IPS-20b (cell line): ENCODE results near the gene SLCO2A1.

ENCODE experiments used
- H3K27ac ChIP-seq: one replicate; pipeline ENCODE4 v1.5.1; 2013; ENCODE audit warnings: low read length
- H3K27me3 ChIP-seq: 2 replicates; pipeline ENCODE4 v1.6.1; 2013; ENCODE audit warnings: mild to moderate bottlenecking, low read length, inconsistent platforms; ENCODE audit not compliant: insufficient read depth
- H3K36me3 ChIP-seq: 2 replicates; pipeline ENCODE4 v1.6.1; 2013; ENCODE audit warnings: low read depth, mild to moderate bottlenecking, inconsistent platforms, low read length, moderate library complexity; ENCODE audit not compliant: insufficient read depth
- H3K4me1 ChIP-seq: 2 replicates; pipeline ENCODE4 v1.6.1; 2013; ENCODE audit warnings: mild to moderate bottlenecking, control low read depth, inconsistent platforms, low read length, moderate library complexity; ENCODE audit not compliant: insufficient read depth
- H3K4me3 ChIP-seq: 2 replicates; pipeline ENCODE4 v1.5.1; 2013; ENCODE audit warnings: mild to moderate bottlenecking, low read length, inconsistent platforms
- H3K9ac ChIP-seq: 2 replicates; pipeline ENCODE4 v1.6.1; 2013; ENCODE audit warnings: low read depth, mild to moderate bottlenecking, inconsistent platforms, low read length, moderate library complexity
- H3K9me3 ChIP-seq: 2 replicates; pipeline ENCODE4 v1.6.1; 2013; ENCODE audit warnings: mild to moderate bottlenecking, low read depth, low read length, inconsistent platforms; ENCODE audit not compliant: insufficient read depth

The SLCO2A1 gene

GRCh38 chr3:134059035-134059601 lies 29.4 kb upstream of the SLCO2A1 start:
- H3K4me1 ChIP-seq: no peaks in the 10 kb centered on the region
- no peaks in the 10 kb centered on the region for H3K9me3 ChIP-seq
- H3K4me3 ChIP-seq: no peak overlapping the region
- no peak overlapping the region for H3K9ac ChIP-seq
- no peaks in the 10 kb centered on the region for H3K36me3 ChIP-seq
- H3K27ac ChIP-seq: no peak overlapping the region
- no peaks in the 10 kb centered on the region for H3K27me3 ChIP-seq

DNA sequence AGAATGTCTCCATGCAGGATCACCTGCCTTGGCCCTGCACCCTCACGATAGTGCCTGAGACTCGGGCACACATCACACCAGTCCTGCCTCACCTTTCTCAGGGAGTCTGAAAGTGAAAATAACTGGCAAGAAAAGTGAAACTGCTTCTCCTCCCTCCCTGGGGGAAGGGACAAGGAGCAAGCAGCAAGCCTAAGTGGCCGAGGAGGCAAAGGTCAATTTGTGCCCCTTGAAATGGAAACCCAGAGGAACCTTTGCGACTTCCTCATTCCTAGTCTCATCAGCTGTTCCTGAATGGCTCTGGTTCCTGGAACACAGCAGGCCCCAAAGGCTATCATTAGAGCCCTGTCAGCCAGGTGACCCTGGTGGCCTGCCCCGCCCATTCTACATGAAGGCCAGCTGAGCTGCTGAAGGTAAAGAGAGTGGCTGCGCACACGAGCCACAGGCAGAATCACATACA lies 28.0 kb upstream of the SLCO2A1 start:
- H3K4me1 ChIP-seq: no peaks in the 10 kb centered on the region

DNA sequence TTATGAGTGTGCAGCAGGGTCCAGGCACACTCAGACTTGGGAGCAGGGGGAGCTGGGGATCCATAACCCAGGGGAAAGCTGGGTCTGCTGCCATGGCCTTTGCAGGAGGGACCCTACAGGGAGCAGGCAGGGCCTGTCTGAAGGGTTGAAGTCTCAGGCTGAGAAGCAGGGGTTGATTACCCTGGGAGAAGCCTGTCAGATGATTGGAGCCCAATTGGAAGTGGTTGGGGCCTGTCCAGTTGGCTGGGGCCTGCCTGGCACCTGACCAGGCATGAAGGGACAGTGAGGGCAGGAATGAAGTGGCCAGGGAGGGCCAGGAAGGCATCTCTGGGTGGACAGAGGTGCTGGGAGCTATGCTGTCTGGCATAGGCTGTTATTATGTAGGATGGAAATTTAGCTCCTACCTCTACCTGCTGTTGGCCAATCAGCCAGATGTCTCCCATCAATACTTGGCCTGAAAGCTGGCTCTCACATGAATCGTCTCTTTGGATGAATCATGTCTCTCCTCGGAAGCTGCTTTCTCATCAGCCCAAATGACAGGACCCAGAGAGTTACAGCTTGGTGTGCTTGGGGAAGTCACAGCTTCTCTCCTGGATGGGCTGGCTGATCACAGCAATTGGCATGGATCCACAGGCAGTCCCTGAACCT lies 27.4 kb upstream of the SLCO2A1 start:
- no peak overlapping the region for H3K27ac ChIP-seq
- H3K27me3 ChIP-seq: no peaks in the 10 kb centered on the region
- H3K4me3 ChIP-seq: no peak overlapping the region
- no peaks in the 10 kb centered on the region for H3K4me1 ChIP-seq
- no peaks in the 10 kb centered on the region for H3K36me3 ChIP-seq
- no peaks in the 10 kb centered on the region for H3K9me3 ChIP-seq
- no peak overlapping the region for H3K9ac ChIP-seq

More for the DNA sequence above, 28.0 kb upstream of the SLCO2A1 start:
- no peak overlapping the region for H3K27ac ChIP-seq
- H3K27me3 ChIP-seq: no peaks in the 10 kb centered on the region
- no peak overlapping the region for H3K4me3 ChIP-seq
- H3K9me3 ChIP-seq: no peaks in the 10 kb centered on the region
- H3K9ac ChIP-seq: no peak overlapping the region
- H3K36me3 ChIP-seq: no peaks in the 10 kb centered on the region

DNA sequence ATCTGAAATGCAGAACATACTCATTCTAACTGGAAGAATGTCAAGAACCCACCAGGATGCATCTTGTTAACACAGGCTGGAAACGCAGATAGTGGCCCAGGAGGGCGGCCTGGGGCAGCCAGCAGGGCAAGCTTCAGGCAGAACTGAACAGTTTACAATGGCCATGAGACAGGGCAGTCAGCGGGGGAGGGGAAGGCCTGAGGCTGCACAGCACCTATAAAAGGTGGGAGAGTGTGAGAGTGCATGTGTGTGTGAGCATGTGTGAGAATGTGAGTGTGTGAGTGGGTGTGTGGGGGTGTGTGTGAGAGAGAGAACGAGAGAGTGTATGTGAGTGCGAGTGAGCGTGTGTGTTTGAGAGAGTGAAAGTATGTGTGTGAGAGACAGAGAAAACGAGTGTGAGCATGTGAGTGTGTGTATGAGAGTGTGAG lies 26.8 kb upstream of the SLCO2A1 start:
- Histone ChIP-seq H3K4me1 (no peaks in the 10 kb centered on the region), H3K9me3 (no peaks in the 10 kb centered on the region), H3K9ac (no peak overlapping the region), H3K27me3 (no peaks in the 10 kb centered on the region), H3K27ac (no peak overlapping the region), H3K36me3 (no peaks in the 10 kb centered on the region), H3K4me3 (no peak overlapping the region)

- Histone ChIP-seq H3K4me3 (no peak overlapping the region), H3K27me3 (no peaks in the 10 kb centered on the region), H3K36me3 (no peaks in the 10 kb centered on the region), H3K9me3 (no peaks in the 10 kb centered on the region), H3K9ac (no peak overlapping the region), H3K27ac (no peak overlapping the region), H3K4me1 (no peaks in the 10 kb centered on the region)
Measured at GRCh38 chr3:134055661-134056060, 25.9 kb upstream of the SLCO2A1 start.

GRCh38 chr3:134054881-134055280 lies 25.2 kb upstream of the SLCO2A1 start:
- no peaks in the 10 kb centered on the region for H3K4me1 ChIP-seq
- H3K27me3 ChIP-seq: no peaks in the 10 kb centered on the region
- no peaks in the 10 kb centered on the region for H3K9me3 ChIP-seq
- H3K9ac ChIP-seq: no peak overlapping the region
- H3K36me3 ChIP-seq: no peaks in the 10 kb centered on the region
- H3K27ac ChIP-seq: no peak overlapping the region
- no peak overlapping the region for H3K4me3 ChIP-seq

- Histone ChIP-seq H3K27ac (no peak overlapping the region), H3K9me3 (no peaks in the 10 kb centered on the region), H3K4me3 (no peak overlapping the region), H3K9ac (no peak overlapping the region), H3K36me3 (no peaks in the 10 kb centered on the region), H3K4me1 (no peaks in the 10 kb centered on the region), H3K27me3 (no peaks in the 10 kb centered on the region)
Measured at GRCh38 chr3:134054231-134054630, 24.5 kb upstream of the SLCO2A1 start.

- H3K27me3 ChIP-seq: no peaks in the 10 kb centered on the region
- no peak overlapping the region for H3K27ac ChIP-seq
- no peak overlapping the region for H3K9ac ChIP-seq
- H3K36me3 ChIP-seq: no peaks in the 10 kb centered on the region
- no peaks in the 10 kb centered on the region for H3K9me3 ChIP-seq
- no peaks in the 10 kb centered on the region for H3K4me1 ChIP-seq
- H3K4me3 ChIP-seq: no peak overlapping the region
Measured at GRCh38 chr3:134052370-134052769, 22.6 kb upstream of the SLCO2A1 start.

- peaks cover 16% of the 10 kb centered on the region; the same call in 1 of the 2 replicates for H3K9me3 ChIP-seq
- no peak overlapping the region for H3K9ac ChIP-seq
- H3K27me3 ChIP-seq: no peaks in the 10 kb centered on the region
Measured at GRCh38 chr3:134049676-134050075, 20.0 kb upstream of the SLCO2A1 start.

DNA sequence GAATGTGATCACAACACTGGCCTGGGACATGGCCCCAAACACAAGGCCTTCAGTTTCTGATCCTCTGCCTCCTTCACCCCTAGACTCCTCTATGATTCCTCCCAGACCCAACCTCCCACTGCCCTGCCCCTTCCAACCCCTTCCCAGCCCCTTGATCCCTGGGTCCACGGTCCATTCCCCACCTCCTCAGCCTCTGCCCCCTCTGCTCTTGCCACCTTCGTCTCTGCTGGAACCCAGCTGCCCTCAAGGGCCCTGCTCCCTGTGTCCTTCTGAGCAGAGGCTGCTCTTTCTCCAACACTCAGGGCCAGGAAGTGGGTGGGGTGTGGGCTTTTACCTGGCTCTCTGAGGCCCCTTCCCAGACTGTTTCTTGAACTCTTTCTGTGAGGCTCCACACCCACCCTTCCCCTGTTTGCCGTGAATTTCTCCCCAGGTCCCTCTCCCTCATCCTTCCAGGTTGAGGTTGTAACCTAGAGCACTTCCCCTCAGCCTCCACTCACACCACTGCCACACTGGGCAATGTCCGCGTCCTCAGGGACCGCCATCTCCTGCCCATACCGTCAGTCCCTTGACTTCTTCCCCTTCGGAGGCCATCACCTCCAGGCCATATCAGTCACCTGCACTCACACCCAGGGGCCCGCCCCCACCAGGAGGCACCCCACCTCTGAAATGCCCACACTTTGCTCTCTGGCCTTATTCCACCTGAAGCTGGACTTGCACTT lies 18.7 kb upstream of the SLCO2A1 start:
- Histone ChIP-seq H3K36me3 (no peaks in the 10 kb centered on the region), H3K4me3 (no peak overlapping the region), H3K9ac (no peak overlapping the region), H3K27me3 (no peaks in the 10 kb centered on the region), H3K9me3 (peaks cover 29% of the 10 kb centered on the region), H3K4me1 (no peaks in the 10 kb centered on the region), H3K27ac (no peak overlapping the region)

More at GRCh38 chr3:134049676-134050075, 20.0 kb upstream of the SLCO2A1 start:
- no peaks in the 10 kb centered on the region for H3K36me3 ChIP-seq
- no peak overlapping the region for H3K4me3 ChIP-seq
- no peaks in the 10 kb centered on the region for H3K4me1 ChIP-seq
- H3K27ac ChIP-seq: no peak overlapping the region

DNA sequence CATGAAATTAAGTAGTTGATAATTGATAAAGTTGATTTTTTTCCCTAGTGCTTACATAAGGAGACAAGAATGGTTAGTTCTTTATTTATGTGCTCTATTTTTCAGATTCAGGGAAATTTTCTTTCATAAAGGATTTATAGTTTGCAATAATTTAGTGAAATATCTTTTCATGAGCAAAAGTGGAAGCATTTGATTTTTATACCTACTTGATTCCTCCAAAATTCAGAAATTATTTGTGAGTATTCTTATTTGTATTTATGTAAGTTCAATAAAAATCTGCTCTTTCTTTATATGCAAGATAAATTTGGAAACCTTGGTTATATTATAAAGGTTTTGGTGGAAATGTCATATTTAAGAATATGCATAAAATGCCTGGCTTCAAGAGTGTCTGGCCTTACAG lies 14.7 kb upstream of the SLCO2A1 start:
- Histone ChIP-seq H3K27ac (no peak overlapping the region), H3K9ac (no peak overlapping the region), H3K36me3 (no peaks in the 10 kb centered on the region), H3K27me3 (no peaks in the 10 kb centered on the region), H3K9me3 (peaks cover 51% of the 10 kb centered on the region), H3K4me3 (no peak overlapping the region), H3K4me1 (no peaks in the 10 kb centered on the region)

DNA sequence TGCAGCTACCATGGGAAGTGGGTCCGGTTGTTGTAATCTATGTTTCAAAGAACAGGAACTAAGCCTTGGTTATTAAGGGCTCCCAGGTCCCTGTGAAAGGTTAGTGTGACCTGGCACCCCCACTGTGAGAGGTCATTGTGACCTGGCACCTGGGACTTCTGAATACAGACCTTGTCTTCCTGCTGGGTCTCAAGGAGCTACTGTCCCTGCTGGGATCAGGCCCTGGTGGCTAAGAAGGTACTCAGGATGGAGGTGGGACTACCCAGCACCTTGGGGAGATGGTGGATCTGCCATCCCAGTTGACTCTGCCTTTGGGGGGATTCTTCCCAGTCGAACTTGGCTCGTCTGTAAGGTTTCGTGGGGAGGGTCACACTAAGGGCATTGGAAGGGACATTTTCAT lies 10.3 kb upstream of the SLCO2A1 start:
- Histone ChIP-seq H3K27ac (no peak overlapping the region), H3K9me3 (peaks cover 38% of the 10 kb centered on the region), H3K27me3 (no peaks in the 10 kb centered on the region), H3K9ac (no peak overlapping the region), H3K4me3 (no peak overlapping the region), H3K36me3 (no peaks in the 10 kb centered on the region), H3K4me1 (no peaks in the 10 kb centered on the region)
